H9 (cell line): Measurements from ENCODE around the gene SCUBE1. TPM values are rescaled to one million over a fixed set of nuclear protein-coding genes. Genes with fewer than 3 reads are reported as not detected.

ENCODE experiments used
- DNase-seq: peaks from one replicate; pipeline ENCODE4 v3.0.0-alpha.2; 2017
- H2AFZ ChIP-seq: one replicate; pipeline ENCODE4 v1.6.1; 2013; ENCODE audit warnings: mild to moderate bottlenecking, low read length, control low read depth, moderate library complexity
- H2AK5ac ChIP-seq: 2 replicates; pipeline ENCODE4 v1.6.1; 2013; ENCODE audit warnings: low read length, control low read depth, mixed read lengths; ENCODE audit not compliant: insufficient read length
- H2BK120ac ChIP-seq: one replicate; pipeline ENCODE4 v1.6.1; 2013; ENCODE audit warnings: low read depth, mild to moderate bottlenecking, low read length, control low read depth, inconsistent platforms; ENCODE audit not compliant: poor library complexity, severe bottlenecking
- H2BK12ac ChIP-seq: 2 replicates; pipeline ENCODE4 v1.6.1; 2013; ENCODE audit warnings: low read length, control low read depth, mixed read lengths, low read depth; ENCODE audit not compliant: insufficient read length
- H2BK15ac ChIP-seq: 2 replicates; pipeline ENCODE4 v1.6.1; 2013; ENCODE audit warnings: low read depth, low read length, control low read depth
- H2BK20ac ChIP-seq: one replicate; pipeline ENCODE4 v1.6.1; 2013; ENCODE audit warnings: low read depth, mild to moderate bottlenecking, low read length, control low read depth, inconsistent platforms; ENCODE audit not compliant: poor library complexity, severe bottlenecking
- H2BK5ac ChIP-seq: 2 replicates; pipeline ENCODE4 v1.6.1; 2013; ENCODE audit warnings: low read length, control low read depth, mixed read lengths; ENCODE audit not compliant: insufficient read length
- H3K14ac ChIP-seq: 2 replicates; pipeline ENCODE4 v1.6.1; 2013; ENCODE audit warnings: low read length, control low read depth; ENCODE audit not compliant: insufficient read depth
- H3K18ac ChIP-seq: 2 replicates; pipeline ENCODE4 v1.6.1; 2013; ENCODE audit warnings: low read depth, mild to moderate bottlenecking, mixed read lengths, low read length, control low read depth; ENCODE audit not compliant: insufficient read length
- H3K23ac ChIP-seq: 2 replicates; pipeline ENCODE4 v1.6.1; 2013; ENCODE audit warnings: low read length, control low read depth, mixed read lengths, low read depth; ENCODE audit not compliant: insufficient read length
- H3K23me2 ChIP-seq: 2 replicates; pipeline ENCODE4 v1.6.1; 2013; ENCODE audit warnings: low read depth, mild to moderate bottlenecking, mixed read lengths, low read length, control low read depth; ENCODE audit not compliant: insufficient read length, poor library complexity, severe bottlenecking
- H3K27ac ChIP-seq: 2 replicates; pipeline ENCODE4 v1.5.1; 2013; ENCODE audit warnings: low read length, control low read depth, mixed read lengths, low read depth; ENCODE audit not compliant: insufficient read length
- H3K27me3 ChIP-seq: 2 replicates; pipeline ENCODE4 v1.6.1; 2013; ENCODE audit warnings: low read length, control low read depth, inconsistent platforms; ENCODE audit not compliant: insufficient read depth
- H3K4ac ChIP-seq: 2 replicates; pipeline ENCODE4 v1.6.1; 2013; ENCODE audit warnings: low read depth, mild to moderate bottlenecking, control low read depth, inconsistent platforms, low read length, moderate library complexity
- H3K4me1 ChIP-seq: 2 replicates; pipeline ENCODE4 v1.6.1; 2013; ENCODE audit warnings: low read length, control low read depth, inconsistent platforms; ENCODE audit not compliant: insufficient read depth
- H3K4me2 ChIP-seq: 2 replicates; pipeline ENCODE4 v1.6.1; 2013; ENCODE audit warnings: low read length, control low read depth, mixed read lengths; ENCODE audit not compliant: insufficient read length, insufficient read depth
- H3K56ac ChIP-seq: 2 replicates; pipeline ENCODE4 v1.6.1; 2013; ENCODE audit warnings: low read depth, mild to moderate bottlenecking, mixed read lengths, low read length, control low read depth; ENCODE audit not compliant: insufficient read length
- H3K79me1 ChIP-seq: 2 replicates; pipeline ENCODE4 v1.6.1; 2013; ENCODE audit warnings: low read depth, mild to moderate bottlenecking, moderate library complexity, low read length, control low read depth, inconsistent platforms; ENCODE audit not compliant: insufficient read depth, poor library complexity, severe bottlenecking
- H3K79me2 ChIP-seq: 2 replicates; pipeline ENCODE4 v1.6.1; 2013; ENCODE audit warnings: low read length, control low read depth, inconsistent platforms; ENCODE audit not compliant: insufficient read depth
- H3K9ac ChIP-seq: 2 replicates; pipeline ENCODE4 v1.6.1; 2013; ENCODE audit warnings: low read length, control low read depth, mixed read lengths; ENCODE audit not compliant: insufficient read length; ENCODE audit errors: extremely low read depth
- H3K9me3 ChIP-seq: one replicate; pipeline ENCODE4 v1.6.1; 2013; ENCODE audit warnings: low read depth, low read length, inconsistent platforms; ENCODE audit not compliant: control insufficient read depth
- H3T11ph ChIP-seq: one replicate; pipeline ENCODE4 v1.6.1; 2013; ENCODE audit warnings: mild to moderate bottlenecking, low read length, control low read depth, inconsistent platforms
- H4K20me1 ChIP-seq: one replicate; pipeline ENCODE4 v1.6.1; 2013; ENCODE audit not compliant: control insufficient read depth, insufficient read length, insufficient read depth
- H4K5ac ChIP-seq: 2 replicates; pipeline ENCODE4 v1.6.1; 2013; ENCODE audit warnings: low read depth, mild to moderate bottlenecking, mixed read lengths, low read length, control low read depth; ENCODE audit not compliant: insufficient read length
- H4K8ac ChIP-seq: replicated peaks from 2 replicates; pipeline ENCODE4 v1.6.1; 2013; ENCODE audit warnings: low read length, control low read depth, mixed read lengths, low read depth; ENCODE audit not compliant: insufficient read length
- H4K91ac ChIP-seq: 2 replicates; pipeline ENCODE4 v1.6.1; 2013; ENCODE audit warnings: low read depth, mild to moderate bottlenecking, moderate library complexity, mixed read lengths, low read length, control low read depth; ENCODE audit not compliant: insufficient read length
- H3K27ac Mint-ChIP-seq, 3 experiments: 2 replicates in 2 of 3; 3 replicates in 1 of 3; pipeline ENCODE4 v1.8.0; 2020 to 2021; ENCODE audit warnings: mixed read lengths in 3 of 3, mild to moderate bottlenecking in 1 of 3, moderate library complexity in 1 of 3
- H3K27me3 Mint-ChIP-seq: 2 replicates; pipeline ENCODE4 v1.8.0; 2021; ENCODE audit warnings: low read depth, mild to moderate bottlenecking, moderate library complexity, mixed read lengths
- H3K36me3 Mint-ChIP-seq, 3 experiments: 2 replicates in 2 of 3; 3 replicates in 1 of 3; pipeline ENCODE4 v1.8.0; 2020 to 2021; ENCODE audit warnings: low read depth in 3 of 3, mixed read lengths in 3 of 3; ENCODE audit not compliant: insufficient read depth in 1 of 3
- H3K4me1 Mint-ChIP-seq, 2 experiments: 2 replicates each; pipeline ENCODE4 v1.8.0; 2020; ENCODE audit warnings: mixed read lengths in 2 of 2
- H3K4me3 Mint-ChIP-seq, 2 experiments: 2 replicates in 1 of 2; 3 replicates in 1 of 2; pipeline ENCODE4 v1.8.0; 2020 to 2021; ENCODE audit warnings: mild to moderate bottlenecking in 2 of 2, mixed read lengths in 2 of 2, moderate library complexity in 1 of 2
- H3K9me3 Mint-ChIP-seq, 2 experiments: 2 replicates in 1 of 2; 3 replicates in 1 of 2; pipeline ENCODE4 v1.8.0; 2020; ENCODE audit warnings: mild to moderate bottlenecking in 2 of 2, mixed read lengths in 2 of 2, moderate library complexity in 1 of 2
- WGBS: extraction: QIAGEN DNeasy Blood & Tissue Kit; methylation state at CpG from one replicate; pipeline ENCODE4 v1.1.7; 2013; ENCODE audit warnings: missing lambda C conversion rate, low lambda C conversion rate, mixed read lengths; ENCODE audit not compliant: insufficient read length; ENCODE audit errors: extremely low coverage; 5-methylcytosine and 5-hydroxymethylcytosine counted together
- total RNA-seq: library from RNA; stranded (reverse); gene quantifications from 2 replicates; pipeline ENCODE4 v1.2.1, GENCODE V29; 2021
- TF ChIP-seq, protein P1 (sequence below): fragments of 200-600 bp; sonication (generic); conservative IDR thresholded peaks from 3 replicates; pipeline ENCODE4 v1.8.0; 2021; ENCODE audit warnings: antibody characterized with exemption, mild to moderate bottlenecking

Gene SCUBE1
- total RNA-seq, 1 experiment from 2014 or later, result 1.2 TPM

DNA sequence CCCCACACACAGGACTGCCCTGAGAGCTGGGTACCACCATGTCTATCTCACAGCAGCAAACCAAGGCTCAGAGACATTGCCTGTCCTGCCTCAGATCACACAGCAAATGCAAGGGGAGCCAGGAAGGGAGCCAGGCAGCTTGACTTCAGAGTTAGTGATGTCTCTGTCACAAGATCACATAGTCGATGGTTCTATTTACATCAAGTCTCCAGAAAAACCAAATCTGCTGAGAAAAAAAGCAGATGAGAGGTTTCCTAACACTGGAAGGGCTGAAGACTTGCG is 16.1 kb downstream of the SCUBE1 start:
- no peak for DNase-seq

More for the DNA sequence above, 16.1 kb downstream of the SCUBE1 start:
- peaks cover 22 to 38% of the 10 kb centered on the region in 2 experiments for H3K4me1 Mint-ChIP-seq
- Histone ChIP-seq H3K4me1 (no peaks in the 10 kb centered on the region; the same call in 1 of the 2 replicates), H3K23ac (no peak overlapping the region), H2BK20ac (no peak overlapping the region), H3K79me1 (no peaks in the 10 kb centered on the region), H3K4me2 (no peak overlapping the region), H2BK15ac (no peak overlapping the region), H3K18ac (no peak overlapping the region), H2BK12ac (no peak overlapping the region), H4K8ac (no peak overlapping the region), H3K79me2 (0 out of 2 replicates have a peak, but pooled peaks cover 2% of the 10 kb centered on the region), H3K27me3 (no peaks in the 10 kb centered on the region), H2AK5ac (no peak overlapping the region), H2AFZ (no peak overlapping the region), H2BK5ac (no peak overlapping the region), H4K20me1 (no peaks in the 10 kb centered on the region), H3K9ac (no peak overlapping the region), H3T11ph (no peak overlapping the region), H3K56ac (no peak overlapping the region), H3K14ac (no peak overlapping the region), H4K5ac (no peak overlapping the region), H3K27ac (no peak overlapping the region), H3K9me3 (no peaks in the 10 kb centered on the region), H3K23me2 (no peaks in the 10 kb centered on the region), H4K91ac (no peak overlapping the region), H3K4ac (no peak overlapping the region), H2BK120ac (no peak overlapping the region)
- peaks cover 2% of the 10 kb centered on the region for H3K27me3 Mint-ChIP-seq
- no peaks in the 10 kb centered on the region for H3K9me3 Mint-ChIP-seq
- TF ChIP-seq, protein P1, sequence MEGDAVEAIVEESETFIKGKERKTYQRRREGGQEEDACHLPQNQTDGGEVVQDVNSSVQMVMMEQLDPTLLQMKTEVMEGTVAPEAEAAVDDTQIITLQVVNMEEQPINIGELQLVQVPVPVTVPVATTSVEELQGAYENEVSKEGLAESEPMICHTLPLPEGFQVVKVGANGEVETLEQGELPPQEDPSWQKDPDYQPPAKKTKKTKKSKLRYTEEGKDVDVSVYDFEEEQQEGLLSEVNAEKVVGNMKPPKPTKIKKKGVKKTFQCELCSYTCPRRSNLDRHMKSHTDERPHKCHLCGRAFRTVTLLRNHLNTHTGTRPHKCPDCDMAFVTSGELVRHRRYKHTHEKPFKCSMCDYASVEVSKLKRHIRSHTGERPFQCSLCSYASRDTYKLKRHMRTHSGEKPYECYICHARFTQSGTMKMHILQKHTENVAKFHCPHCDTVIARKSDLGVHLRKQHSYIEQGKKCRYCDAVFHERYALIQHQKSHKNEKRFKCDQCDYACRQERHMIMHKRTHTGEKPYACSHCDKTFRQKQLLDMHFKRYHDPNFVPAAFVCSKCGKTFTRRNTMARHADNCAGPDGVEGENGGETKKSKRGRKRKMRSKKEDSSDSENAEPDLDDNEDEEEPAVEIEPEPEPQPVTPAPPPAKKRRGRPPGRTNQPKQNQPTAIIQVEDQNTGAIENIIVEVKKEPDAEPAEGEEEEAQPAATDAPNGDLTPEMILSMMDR, result no peak
- no CpG with 5 or more reads among the region's 2 CpGs for WGBS
- no peak overlapping the region for H3K27ac Mint-ChIP-seq
- no peaks in the 10 kb centered on the region for H3K36me3 Mint-ChIP-seq
- H3K4me3 Mint-ChIP-seq, result no peak overlapping the region
